Neural cell (in vitro differentiated cells): ENCODE results near the gene EIF2D. TPM values are rescaled to one million over a fixed set of nuclear protein-coding genes. Genes with fewer than 3 reads are reported as not detected.

Experiments
- H2AFZ ChIP-seq: fragments of 200-600, 300-800 bp; sonication (generic), shearing (Covaris generic); 2 replicates; pipeline ENCODE4 v1.6.0; 2014; ENCODE audit warnings: low read depth, mild to moderate bottlenecking, antibody characterized with exemption, low read length, moderate library complexity
- H3F3A ChIP-seq: fragments of 200-600 bp; shearing (Covaris generic); 2 replicates; pipeline ENCODE4 v1.6.1; 2016; ENCODE audit warnings: mild to moderate bottlenecking, moderate library complexity, mixed read lengths, antibody characterized with exemption, low read length; ENCODE audit not compliant: insufficient read depth, poor library complexity, severe bottlenecking
- H3K27ac ChIP-seq: fragments of 200-600, 300-800 bp; sonication (generic), shearing (Covaris generic); 2 replicates; pipeline ENCODE4 v1.5.1; 2014; ENCODE audit warnings: mild to moderate bottlenecking, low read length, moderate library complexity
- H3K27me3 ChIP-seq: fragments of 300-800, 200-600 bp; sonication (generic), shearing (Covaris generic); 2 replicates; pipeline ENCODE4 v1.6.0; 2014; ENCODE audit warnings: mild to moderate bottlenecking, low read depth, low read length, moderate library complexity; ENCODE audit not compliant: insufficient read depth
- H3K36me3 ChIP-seq: fragments of 300-800, 200-600 bp; sonication (generic), shearing (Covaris generic); 2 replicates; pipeline ENCODE4 v1.5.1; 2014; ENCODE audit warnings: mild to moderate bottlenecking, antibody characterized with exemption, low read length, moderate library complexity; ENCODE audit not compliant: insufficient read depth
- H3K4me2 ChIP-seq: fragments of 300-800, 200-600 bp; sonication (generic), shearing (Covaris generic); 2 replicates; pipeline ENCODE4 v1.6.0; 2014; ENCODE audit warnings: mild to moderate bottlenecking, low read length
- H3K4me3 ChIP-seq: fragments of 300-800, 200-600 bp; sonication (generic), shearing (Covaris generic); 2 replicates; pipeline ENCODE4 v1.5.1; 2014; ENCODE audit warnings: mild to moderate bottlenecking, low read length, moderate library complexity
- H3K79me2 ChIP-seq: fragments of 200-600 bp; shearing (Covaris generic); replicated peaks from 2 replicates; pipeline ENCODE4 v1.6.0; 2014; ENCODE audit warnings: mild to moderate bottlenecking, low read length, moderate library complexity; ENCODE audit not compliant: insufficient read depth
- H3K9ac ChIP-seq: fragments of 300-800, 200-600 bp; sonication (generic), shearing (Covaris generic); 2 replicates; pipeline ENCODE4 v1.6.1; 2016; ENCODE audit warnings: mild to moderate bottlenecking, low read length, mixed read lengths
- H3K9me2 ChIP-seq: fragments of 200-600 bp; shearing (Covaris generic); 2 replicates; pipeline ENCODE4 v1.6.1; 2016; ENCODE audit warnings: mild to moderate bottlenecking, low read length, mixed read lengths; ENCODE audit not compliant: insufficient read depth
- H3K9me3 ChIP-seq: fragments of 200-600, 300-800 bp; sonication (generic), shearing (Covaris generic); 2 replicates; pipeline ENCODE4 v1.6.1; 2016; ENCODE audit warnings: mild to moderate bottlenecking, mixed run types, low read length, moderate library complexity, mixed read lengths
- H4K20me1 ChIP-seq: fragments of 200-600 bp; shearing (Covaris generic); 2 replicates; pipeline ENCODE4 v1.6.1; 2016; ENCODE audit warnings: mild to moderate bottlenecking, mixed run types; ENCODE audit not compliant: insufficient read depth
- CTCF ChIP-seq: fragments of 450-650 bp; IDR thresholded peaks from 2 replicates; pipeline ENCODE4 v1.5.1; 2014; ENCODE audit warnings: antibody characterized with exemption, mild to moderate bottlenecking, moderate library complexity; ENCODE audit not compliant: poor library complexity, severe bottlenecking
- EP300 ChIP-seq: fragments of 450-650 bp; conservative IDR thresholded peaks from 2 replicates; pipeline ENCODE4 v1.6.1; 2014; ENCODE audit warnings: antibody characterized with exemption, mild to moderate bottlenecking, moderate library complexity; ENCODE audit not compliant: poor library complexity, severe bottlenecking
- EZH2 ChIP-seq: fragments of 200-600, 300-800 bp; shearing (Covaris generic), sonication (generic); IDR thresholded peaks from 2 replicates; pipeline ENCODE4 v1.6.1; 2014; ENCODE audit warnings: antibody characterized with exemption, low read length, borderline replicate concordance, mild to moderate bottlenecking; ENCODE audit not compliant: insufficient read depth, poor library complexity, severe bottlenecking
- MXI1 ChIP-seq: fragments of 450-650 bp; conservative IDR thresholded peaks from 2 replicates; pipeline ENCODE4 v1.6.1; 2014; ENCODE audit warnings: antibody characterized with exemption, mild to moderate bottlenecking; ENCODE audit not compliant: poor library complexity, severe bottlenecking
- POLR2AphosphoS5 ChIP-seq: IDR thresholded peaks from 2 replicates; pipeline ENCODE4 v1.6.1; 2012
- RAD21 ChIP-seq: fragments of 450-650 bp; conservative IDR thresholded peaks from 2 replicates; pipeline ENCODE4 v1.6.1; 2014; ENCODE audit warnings: antibody characterized with exemption, mild to moderate bottlenecking, moderate library complexity
- REST ChIP-seq: IDR thresholded peaks from 2 replicates; pipeline ENCODE4 v1.6.1; 2012; ENCODE audit warnings: borderline replicate concordance
- SMC3 ChIP-seq: fragments of 450-650 bp; conservative IDR thresholded peaks from 2 replicates; pipeline ENCODE4 v1.6.1; 2014; ENCODE audit warnings: antibody characterized with exemption, mild to moderate bottlenecking, moderate library complexity; ENCODE audit not compliant: poor library complexity
- TAF1 ChIP-seq: IDR thresholded peaks from 2 replicates; pipeline ENCODE4 v1.6.1; 2012; ENCODE audit warnings: low read depth
- polyA plus RNA-seq: library from polyadenylated mRNA; depleted of rRNA; stranded (reverse); fragments of >200 nt; gene quantifications from 2 replicates; pipeline ENCODE4 v1.2.3, GENCODE V29; 2014

Gene EIF2D
- polyA plus RNA-seq, 1 donor from 2014 or later, result 37.1 TPM

GRCh38 chr1:206591226-206591625 is 21.0 kb downstream of the EIF2D start:
- Histone ChIP-seq H3K79me2 (no peaks in the 10 kb centered on the region), H3K27me3 (no peaks in the 10 kb centered on the region), H3K4me2 (no peak overlapping the region), H3K4me3 (no peak overlapping the region), H3K9me3 (no peaks in the 10 kb centered on the region), H4K20me1 (no peaks in the 10 kb centered on the region), H3K36me3 (peaks cover 14% of the 10 kb centered on the region), H3F3A (no peaks in the 10 kb centered on the region), H3K9me2 (no peaks in the 10 kb centered on the region), H3K27ac (no peak overlapping the region), H3K9ac (no peak overlapping the region), H2AFZ (no peak overlapping the region)
- TF ChIP-seq EP300, result no peak
- no peak for TF ChIP-seq TAF1
- TF ChIP-seq RAD21, result no peak
- TF ChIP-seq EZH2, result no peak
- no peak for TF ChIP-seq REST
- TF ChIP-seq POLR2AphosphoS5, result no peak
- TF ChIP-seq MXI1, result no peak
- no peak for TF ChIP-seq SMC3
- TF ChIP-seq CTCF, result no peak

- Histone ChIP-seq H3K79me2 (no peaks in the 10 kb centered on the region), H2AFZ (no peak overlapping the region), H3K27me3 (no peaks in the 10 kb centered on the region), H3K36me3 (peaks cover 10% of the 10 kb centered on the region), H3K4me2 (no peak overlapping the region), H3F3A (no peaks in the 10 kb centered on the region), H3K9ac (no peak overlapping the region), H3K9me2 (no peaks in the 10 kb centered on the region), H4K20me1 (no peaks in the 10 kb centered on the region), H3K27ac (no peak overlapping the region), H3K9me3 (no peaks in the 10 kb centered on the region), H3K4me3 (no peak overlapping the region)
- TF ChIP-seq CTCF, result no peak
- no peak for TF ChIP-seq EP300
- no peak for TF ChIP-seq RAD21
- no peak for TF ChIP-seq REST
- TF ChIP-seq TAF1, result no peak
Measured at GRCh38 chr1:206590025-206590758, 22.1 kb downstream of the EIF2D start.
